Astrocyte of the cerebellum (primary cell): ENCODE measurements around the gene LIME1.

Source experiments
- DNase-seq: peaks from one replicate; pipeline ENCODE4 v3.0.0-alpha.2; 2011; ENCODE audit warnings: low read depth
- H3K4me3 ChIP-seq: 2 replicates; pipeline ENCODE4 v1.5.1; 2011; ENCODE audit warnings: mild to moderate bottlenecking, low read depth, low read length, moderate library complexity
- CTCF ChIP-seq: IDR thresholded peaks from 2 replicates; pipeline ENCODE4 v1.5.1; 2012; ENCODE audit warnings: low read length, low read depth, moderate library complexity, mild to moderate bottlenecking; ENCODE audit errors: missing control alignments
- in situ Hi-C: cut with HindIII; loops from 2 replicates; pipeline ENCODE4 v1.10.0; 2017; ENCODE audit warnings: low sequenced_read_pairs

LIME1 gene

GRCh38 chr20:63765902-63766301 is 29.4 kb downstream of the LIME1 start:
- TF ChIP-seq CTCF, result no peak
- in situ Hi-C loops, result no loop called here
- no peak for DNase-seq
- no peak overlapping the region for H3K4me3 ChIP-seq

GRCh38 chr20:63766695-63767426 is 30.4 kb downstream of the LIME1 start:
- H3K4me3 ChIP-seq, result no peak overlapping the region
- no peak for TF ChIP-seq CTCF
- in situ Hi-C loops, result no loop called here

GRCh38 chr20:63767456-63767855 is 31.0 kb downstream of the LIME1 start:
- TF ChIP-seq CTCF, result no peak
- DNase-seq, result no peak
- in situ Hi-C loops, result no loop called here
- H3K4me3 ChIP-seq, result no peak overlapping the region

More at GRCh38 chr20:63766695-63767426, 30.4 kb downstream of the LIME1 start:
- DNase-seq, result no peak

GRCh38 chr20:63767886-63768285 is 31.4 kb downstream of the LIME1 start:
- H3K4me3 ChIP-seq, result no peak overlapping the region
- in situ Hi-C loops, result no loop called here
- no peak for TF ChIP-seq CTCF
- DNase-seq, result no peak

GRCh38 chr20:63768591-63769515 is 32.4 kb downstream of the LIME1 start:
- TF ChIP-seq CTCF, result no peak

GRCh38 chr20:63769891-63770474 is 33.5 kb downstream of the LIME1 start:
- in situ Hi-C loops, result loop anchor here (10.0 kb wide), 1 partner anchor 75 kb away; no protein-coding TSS in a partner anchor
- no peak for TF ChIP-seq CTCF
- no peak for DNase-seq
- H3K4me3 ChIP-seq, result no peak overlapping the region

More at GRCh38 chr20:63768591-63769515, 32.4 kb downstream of the LIME1 start:
- DNase-seq, result no peak
- H3K4me3 ChIP-seq, result no peak overlapping the region
- in situ Hi-C loops, result no loop called here
